K562 (cell line): ENCODE results near the gene FOXO3. TPM values are rescaled to one million over a fixed set of nuclear protein-coding genes. Genes with fewer than 3 reads are reported as not detected.

ENCODE experiments used
- CBX3 ChIP-seq, 2 experiments: IDR thresholded peaks; 1 replicate in 1 of 2; 2 replicates in 1 of 2; pipeline ENCODE4 v1.6.1; 2012; ENCODE audit warnings: inconsistent platforms in 2 of 2, low read length in 2 of 2, borderline replicate concordance in 1 of 2, control low read depth in 1 of 2
- CEBPB ChIP-seq: fragments of 450-650 bp; IDR thresholded peaks from 2 replicates; pipeline ENCODE4 v1.6.1; 2016; ENCODE audit warnings: missing genetic modification characterization, missing compliant biosample characterization
- DPF2 ChIP-seq: fragments of 450-650 bp; IDR thresholded peaks from 2 replicates; pipeline ENCODE4 v1.6.1; 2016
- ETV6 ChIP-seq, 3 experiments: fragments of 150-350 bp in 1 of 3; sonication (generic) in 1 of 3; formaldehyde crosslinking in 1 of 3; IDR thresholded peaks; 2 replicates each; pipeline versions ENCODE4 v1.6.1 to v1.8.0; 2014 to 2022; ENCODE audit warnings: borderline replicate concordance in 2 of 3, low read depth in 2 of 3, antibody characterized with exemption in 1 of 3, low read length in 1 of 3, mild to moderate bottlenecking in 1 of 3, missing genetic modification reagents in 1 of 3
- FOXA1 ChIP-seq: fragments of 450-650 bp; IDR thresholded peaks from 2 replicates; pipeline ENCODE4 v1.6.1; 2016; ENCODE audit warnings: mild to moderate bottlenecking, borderline replicate concordance
- IRF1 ChIP-seq: sonication (generic); formaldehyde crosslinking; IDR thresholded peaks from 2 replicates; pipeline ENCODE4 v1.8.0; 2022; ENCODE audit warnings: missing genetic modification reagents, mild to moderate bottlenecking, borderline replicate concordance
- KLF16 ChIP-seq: IDR thresholded peaks from 2 replicates; pipeline ENCODE4 v1.6.1; 2016; ENCODE audit warnings: antibody characterized with exemption
- LCOR ChIP-seq: sonication (generic); formaldehyde crosslinking; IDR thresholded peaks from 2 replicates; pipeline ENCODE4 v1.8.0; 2022; ENCODE audit warnings: mild to moderate bottlenecking, missing genetic modification reagents
- MAFG ChIP-seq: fragments of 450-650 bp; conservative IDR thresholded peaks from 2 replicates; pipeline ENCODE4 v1.6.1; 2016; ENCODE audit warnings: missing genetic modification characterization, missing compliant biosample characterization
- MBD2 ChIP-seq: sonication (generic); IDR thresholded peaks from 2 replicates; pipeline ENCODE4 v1.6.1; 2016; ENCODE audit warnings: low read depth, borderline replicate concordance
- PKNOX1 ChIP-seq: fragments of 450-650 bp; IDR thresholded peaks from 2 replicates; pipeline ENCODE4 v1.6.1; 2016
- RFX5 ChIP-seq: IDR thresholded peaks from 2 replicates; pipeline ENCODE4 v1.6.1; 2011; ENCODE audit warnings: low read depth, mild to moderate bottlenecking, improper control_type of control experiment, low read length
- TAF9B ChIP-seq: fragments of 450-650 bp; IDR thresholded peaks from 2 replicates; pipeline ENCODE4 v1.6.1; 2018; ENCODE audit warnings: mild to moderate bottlenecking; ENCODE audit not compliant: partially characterized antibody
- TBL1XR1 ChIP-seq, 2 experiments: IDR thresholded peaks; 2 replicates each; pipeline ENCODE4 v1.6.1; 2012; ENCODE audit warnings: improper control_type of control experiment in 2 of 2, low read length in 2 of 2, mild to moderate bottlenecking in 1 of 2
- TEAD4 ChIP-seq, 2 experiments: sonication (generic) in 1 of 2; formaldehyde crosslinking in 1 of 2; IDR thresholded peaks; 2 replicates each; pipeline versions ENCODE4 v1.6.1 to v1.8.0; 2012 to 2022; ENCODE audit warnings: borderline replicate concordance in 1 of 2, inconsistent platforms in 1 of 2, low read length in 1 of 2, mild to moderate bottlenecking in 1 of 2, missing genetic modification reagents in 1 of 2
- ZEB2 ChIP-seq: fragments of 450-650 bp; IDR thresholded peaks from 2 replicates; pipeline ENCODE4 v1.6.1; 2016
- ZNF316 ChIP-seq: fragments of 450-650 bp; IDR thresholded peaks from 2 replicates; pipeline ENCODE4 v1.6.1; 2016
- ZNF507 ChIP-seq: conservative IDR thresholded peaks from 2 replicates; pipeline ENCODE4 v1.6.1; 2017; ENCODE audit warnings: missing genetic modification characterization, missing compliant biosample characterization
- polyA plus RNA-seq, 8 experiments: library from polyadenylated mRNA; depleted of rRNA in 4 of 8; stranded (reverse) in 5 of 8; unstranded in 3 of 8; fragments of >200 nt; fragmentation: Nextera tagmentation in 2 of 8; fragmentation: Illumina TruSeq in 1 of 8; extraction: Ambion mirVana in 2 of 8; extraction: Trizol in 1 of 8; gene quantifications; 2 replicates each; pipeline versions ENCODE4 v1.2.1 to v1.2.3, GENCODE V29; 2011 to 2014; ENCODE audit warnings: inconsistent platforms in 1 of 8, missing spikeins in 1 of 8
- total RNA-seq, 7 experiments: library from RNA; depleted of rRNA in 6 of 7; stranded (reverse); fragments of >200 nt in 6 of 7; fragmentation: Illumina TruSeq in 2 of 7; extraction: Trizol in 2 of 7; gene quantifications; 2 replicates each; pipeline versions ENCODE4 v1.2.1 to v1.2.3, GENCODE V29; 2011 to 2021; ENCODE audit warnings: low replicate concordance in 1 of 7
- TF ChIP-seq, protein P1 (sequence below): fragments of 250-450 bp; sonication (Bioruptor Pico); IDR thresholded peaks from 2 replicates; pipeline ENCODE4 v1.4.0; 2020; ENCODE audit warnings: mild to moderate bottlenecking, moderate library complexity
- TF ChIP-seq, protein P2 (sequence below): fragments of 450-650 bp; IDR thresholded peaks from 2 replicates; pipeline ENCODE4 v1.6.1; 2016; ENCODE audit warnings: antibody characterized with exemption
- TF ChIP-seq, protein P3 (sequence below): fragments of 250-450 bp; sonication (Bioruptor Pico); IDR thresholded peaks from 2 replicates; pipeline ENCODE4 v1.5.0; 2021

FOXO3 gene
- total and polyA plus RNA-seq, 9 of the 15 experiments (the other 6 are each of a cell fraction or from before 2014, with no cell fraction given) = 3.0 to 14.6 (median 6.0) TPM

GRCh38 chr6:108598305-108598863, 37.7 kb downstream of the FOXO3 start (continued):
- TF ChIP-seq ZNF316 (peak; percentile 93), LCOR (CRISPR knock-in tag) (0 out of 2 replicates have a peak, but pooled peaks have one; percentile 21), TEAD4 (IDR thresholded peaks at IDR 0.05; ENCODE audit: low read length) (peak; percentile 82), TEAD4 (CRISPR knock-in tag; IDR thresholded peaks at IDR 0.05; ENCODE audit: borderline replicate concordance) (no peak), IRF1 (no peak), MAFG (tag) (peak; percentile 83), MBD2 (peak; percentile 51; the same call in 1 of the 2 replicates), TBL1XR1 (IDR thresholded peaks at IDR 0.05; ENCODE audit: low read length in 2 of 2) (peak in 1 of 2 experiments; percentile 67; a peak in 1 of 4 replicates), RFX5 (peak; percentile 64; the same call in 1 of the 2 replicates), CBX3 (IDR thresholded peaks at IDR 0.05; ENCODE audit: borderline replicate concordance in 1 of 2, low read length in 2 of 2) (peak in 1 of 2 experiments; percentile 35; a peak in 1 of 3 replicates), TAF9B (peak; percentile 32), KLF16 (0 out of 2 replicates have a peak, but pooled peaks have one; percentile 46), PKNOX1 (peak; percentile 73), FOXA1 (no peak), ZNF507 (no peak), CEBPB (tag) (peak; percentile 49), ZEB2 (peak; percentile 67; the same call in 1 of the 2 replicates), ETV6 (IDR thresholded peaks at IDR 0.05; ENCODE audit: borderline replicate concordance in 1 of 2, low read depth in 2 of 2, low read length in 1 of 2) (no peak), ETV6 (CRISPR knock-in tag; IDR thresholded peaks at IDR 0.05; ENCODE audit: borderline replicate concordance) (no peak), DPF2 (peak; percentile 88)
- TF ChIP-seq, protein P1, sequence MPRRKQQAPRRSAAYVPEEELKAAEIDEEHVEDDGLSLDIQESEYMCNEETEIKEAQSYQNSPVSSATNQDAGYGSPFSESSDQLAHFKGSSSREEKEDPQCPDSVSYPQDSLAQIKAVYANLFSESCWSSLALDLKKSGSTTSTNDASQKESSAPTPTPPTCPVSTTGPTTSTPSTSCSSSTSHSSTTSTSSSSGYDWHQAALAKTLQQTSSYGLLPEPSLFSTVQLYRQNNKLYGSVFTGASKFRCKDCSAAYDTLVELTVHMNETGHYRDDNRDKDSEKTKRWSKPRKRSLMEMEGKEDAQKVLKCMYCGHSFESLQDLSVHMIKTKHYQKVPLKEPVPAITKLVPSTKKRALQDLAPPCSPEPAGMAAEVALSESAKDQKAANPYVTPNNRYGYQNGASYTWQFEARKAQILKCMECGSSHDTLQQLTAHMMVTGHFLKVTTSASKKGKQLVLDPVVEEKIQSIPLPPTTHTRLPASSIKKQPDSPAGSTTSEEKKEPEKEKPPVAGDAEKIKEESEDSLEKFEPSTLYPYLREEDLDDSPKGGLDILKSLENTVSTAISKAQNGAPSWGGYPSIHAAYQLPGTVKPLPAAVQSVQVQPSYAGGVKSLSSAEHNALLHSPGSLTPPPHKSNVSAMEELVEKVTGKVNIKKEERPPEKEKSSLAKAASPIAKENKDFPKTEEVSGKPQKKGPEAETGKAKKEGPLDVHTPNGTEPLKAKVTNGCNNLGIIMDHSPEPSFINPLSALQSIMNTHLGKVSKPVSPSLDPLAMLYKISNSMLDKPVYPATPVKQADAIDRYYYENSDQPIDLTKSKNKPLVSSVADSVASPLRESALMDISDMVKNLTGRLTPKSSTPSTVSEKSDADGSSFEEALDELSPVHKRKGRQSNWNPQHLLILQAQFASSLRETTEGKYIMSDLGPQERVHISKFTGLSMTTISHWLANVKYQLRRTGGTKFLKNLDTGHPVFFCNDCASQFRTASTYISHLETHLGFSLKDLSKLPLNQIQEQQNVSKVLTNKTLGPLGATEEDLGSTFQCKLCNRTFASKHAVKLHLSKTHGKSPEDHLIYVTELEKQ (CRISPR knock-in tag) = no peak
- TF ChIP-seq, protein P2, sequence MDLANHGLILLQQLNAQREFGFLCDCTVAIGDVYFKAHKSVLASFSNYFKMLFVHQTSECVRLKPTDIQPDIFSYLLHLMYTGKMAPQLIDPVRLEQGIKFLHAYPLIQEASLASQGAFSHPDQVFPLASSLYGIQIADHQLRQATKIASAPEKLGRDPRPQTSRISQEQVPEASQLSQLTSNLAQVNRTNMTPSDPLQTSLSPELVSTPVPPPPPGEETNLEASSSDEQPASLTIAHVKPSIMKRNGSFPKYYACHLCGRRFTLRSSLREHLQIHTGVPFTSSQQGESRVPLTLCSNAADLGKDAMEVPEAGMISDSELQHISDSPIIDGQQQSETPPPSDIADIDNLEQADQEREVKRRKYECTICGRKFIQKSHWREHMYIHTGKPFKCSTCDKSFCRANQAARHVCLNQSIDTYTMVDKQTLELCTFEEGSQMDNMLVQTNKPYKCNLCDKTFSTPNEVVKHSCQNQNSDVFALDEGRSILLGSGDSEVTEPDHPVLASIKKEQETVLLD = peak; percentile 44; the same call in 1 of the 2 replicates
- TF ChIP-seq, protein P3, sequence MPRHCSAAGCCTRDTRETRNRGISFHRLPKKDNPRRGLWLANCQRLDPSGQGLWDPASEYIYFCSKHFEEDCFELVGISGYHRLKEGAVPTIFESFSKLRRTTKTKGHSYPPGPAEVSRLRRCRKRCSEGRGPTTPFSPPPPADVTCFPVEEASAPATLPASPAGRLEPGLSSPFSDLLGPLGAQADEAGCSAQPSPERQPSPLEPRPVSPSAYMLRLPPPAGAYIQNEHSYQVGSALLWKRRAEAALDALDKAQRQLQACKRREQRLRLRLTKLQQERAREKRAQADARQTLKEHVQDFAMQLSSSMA (CRISPR knock-in tag) = no peak
